ENCODE data around the gene PTPA. TPM values are rescaled to one million over a fixed set of nuclear protein-coding genes. Genes with fewer than 3 reads are reported as not detected.

Gene PTPA
- total and polyA plus RNA-seq, 2 of the 4 experiments (the other 2 are of a cell fraction): 124 to 149 TPM

DNA sequence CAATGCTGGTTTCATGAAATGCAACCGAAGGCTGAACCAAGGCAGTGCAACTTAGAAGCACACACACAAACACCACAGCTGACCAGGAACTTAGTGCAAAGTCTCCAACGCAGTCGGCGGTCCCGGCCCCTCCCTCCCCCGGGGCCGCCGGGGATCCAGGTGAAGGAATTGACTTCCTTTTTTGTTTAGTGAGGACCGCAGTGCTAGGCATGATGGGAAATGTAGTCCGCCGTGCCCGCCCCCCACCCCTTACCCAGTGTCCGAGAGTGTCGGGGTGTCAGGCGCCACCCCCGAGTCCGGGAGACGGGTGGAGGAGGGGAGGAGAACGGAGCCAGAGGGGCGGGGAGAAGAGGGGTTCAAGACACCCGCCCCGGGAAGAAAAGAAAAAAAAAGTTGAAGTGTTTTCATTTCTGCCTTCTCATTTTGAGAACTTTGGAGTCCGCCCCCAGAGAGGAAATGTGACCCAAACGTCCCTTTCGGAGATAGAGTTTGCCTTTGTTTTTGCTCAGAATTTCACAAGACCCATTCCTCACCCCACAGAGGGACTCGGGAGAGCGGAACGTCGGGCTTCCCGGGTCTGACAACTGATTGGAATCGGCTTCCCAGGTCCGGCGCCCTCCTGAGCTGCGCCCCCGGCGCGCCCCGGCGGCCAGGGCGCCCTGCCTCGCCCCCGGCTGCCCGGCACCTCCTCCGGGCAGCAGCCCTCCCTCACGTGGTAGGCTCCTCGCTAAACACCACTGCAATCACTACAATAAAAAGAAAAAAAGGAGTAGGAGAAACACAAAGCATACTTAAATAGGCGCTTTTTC, 64.8 kb downstream of the PTPA start:
- peak overlapping the region; percentile 57; the same call in 1 of the 3 replicates for H2BK15ac ChIP-seq (ENCODE audit: low read depth, low read length)
- H2BK5ac ChIP-seq (ENCODE audit: low read depth, low read length, poor library complexity, severe bottlenecking): peak overlapping the region; percentile 93
- peak overlapping the region; percentile 19 for H4K5ac ChIP-seq (ENCODE audit: low read depth, low read length)
- WGBS, 2 experiments (ENCODE audit: extremely low coverage in 2 of 2, insufficient read length in 1 of 2): 0% methylated on average over 1 of the region's 47 CpGs; no CpG with 5 or more reads in 1 of the 2 experiments
- TF ChIP-seq CEBPB (IDR thresholded peaks at IDR 0.05; ENCODE audit: low read depth, low read length) (peak; percentile 39), MAZ (IDR thresholded peaks at IDR 0.05; ENCODE audit: borderline replicate concordance, low read depth, low read length) (peak; percentile 63; the same call in 1 of the 2 replicates), USF2 (IDR thresholded peaks at IDR 0.05; ENCODE audit: low read depth, low read length) (peak; percentile 40), POLR2A (IDR thresholded peaks at IDR 0.05; ENCODE audit: low read depth, low read length) (peak; percentile 66; the same call in 1 of the 2 replicates), BHLHE40 (IDR thresholded peaks at IDR 0.05; ENCODE audit: low read depth, low read length) (no peak)
- H3K9me1 ChIP-seq (ENCODE audit: insufficient read depth, low read length): no peaks in the 10 kb centered on the region
- BruUV-seq (replicated peaks): no TSS peak
- H2BK120ac ChIP-seq (ENCODE audit: low read depth, low read length): peak overlapping the region; percentile 92
- H2AK9ac ChIP-seq (replicated peaks; ENCODE audit: low read depth, low read length, poor library complexity): peak overlapping the region; percentile 98
- ATAC-seq (ENCODE audit: low read depth): peak; percentile 38
- intact Hi-C loops (cut with micrococcal nuclease) (loop anchor here (1.0 to 5.0 kb wide), 4 partner anchors 141 to 391 kb away; no protein-coding TSS in a partner anchor), in situ Hi-C loops (cut with MboI; ENCODE audit: low sequenced_read_pairs) (no loop called here), dilution Hi-C loops (cut with HindIII; ENCODE audit: low sequenced_read_pairs, unreplicated experiment) (no loop called here)
- peak overlapping the region; percentile 97 for H3K27ac ChIP-seq (ENCODE audit: insufficient read depth, low read length)
- peak overlapping the region; percentile 89 for H4K91ac ChIP-seq (ENCODE audit: insufficient read depth, low read depth, low read length)
- H2AK5ac ChIP-seq (ENCODE audit: low read depth, low read length): peak overlapping the region; percentile 98
- peak overlapping the region; percentile 94 for H3K4ac ChIP-seq (ENCODE audit: low read depth, low read length)
- peak overlapping the region; percentile 89 for H3K4me3 ChIP-seq (ENCODE audit: insufficient read depth, low read depth, low read length)
- no peaks in the 10 kb centered on the region for H3K27me3 ChIP-seq (ENCODE audit: control insufficient read depth, insufficient read depth, low read length)
- H3K9ac ChIP-seq (ENCODE audit: low read depth, low read length): peak overlapping the region; percentile 94
- H3K79me1 ChIP-seq (ENCODE audit: low read depth in 1 of 2, low read length in 2 of 2): peaks cover 0 to 12% of the 10 kb centered on the region in 2 experiments; a peak in 2 of 4 replicates
- H3K23ac ChIP-seq (ENCODE audit: low read depth, low read length): peak overlapping the region; percentile 98
- H4K8ac ChIP-seq (ENCODE audit: low read depth in 2 of 2, low read length in 2 of 2): peak overlapping the region; percentile 77 to 87
- H3K18ac ChIP-seq (ENCODE audit: low read depth, low read length): peak overlapping the region; percentile 29
- peak overlapping the region; percentile 98 for H3K56ac ChIP-seq (ENCODE audit: extremely low read depth, insufficient read depth, low read length)
- no peaks in the 10 kb centered on the region for H3K9me3 ChIP-seq (ENCODE audit: control insufficient read depth, insufficient read depth, low read length)
- peaks cover 4% of the 10 kb centered on the region; the same call in 1 of the 2 replicates for H3K36me3 ChIP-seq (ENCODE audit: control insufficient read depth, insufficient read depth, low read length)
- peaks cover 16% of the 10 kb centered on the region for H4K20me1 ChIP-seq (ENCODE audit: insufficient read depth, low read length)
- ChIA-PET CTCF (no interaction called here), POLR2A (ENCODE audit: unreplicated experiment) (no interaction called here)
- H3K4me1 ChIP-seq (ENCODE audit: control insufficient read depth, insufficient read depth, low read length): peaks cover 15% of the 10 kb centered on the region
- H3K14ac ChIP-seq (replicated peaks; ENCODE audit: low read depth, low read length): peak overlapping the region; percentile 95
- peak overlapping the region; percentile 80 for H2AFZ ChIP-seq (replicated peaks; ENCODE audit: low read length, poor library complexity)
- peak overlapping the region; percentile 71 for H3K4me2 ChIP-seq (ENCODE audit: low read depth, low read length)
- DNase-seq: peak; percentile 88
- H2BK20ac ChIP-seq (ENCODE audit: low read depth, low read length): peak overlapping the region; percentile 61

All from IMR-90 (cell line).